Liver (tissue), 3 donors: Measurements from ENCODE around the gene GOLGA1.

ENCODE experiments used
- ATF3 ChIP-seq: IDR thresholded peaks from 2 replicates; pipeline ENCODE4 v1.6.1; 2016; ENCODE audit warnings: antibody characterized with exemption
- CTCF ChIP-seq: fragments of 150-350 bp; IDR thresholded peaks from 2 replicates; pipeline ENCODE4 v1.5.1; 2017; ENCODE audit warnings: improper control_type of control experiment, low read depth, low read length; ENCODE audit not compliant: missing input control
- EGR1 ChIP-seq, 2 donors: IDR thresholded peaks; 2 replicates each; pipeline ENCODE4 v1.6.1; 2016 to 2018; ENCODE audit warnings: antibody characterized with exemption in 2 of 2, low read depth in 2 of 2
- GABPA ChIP-seq, 2 donors: IDR thresholded peaks in 1 of 2; conservative IDR thresholded peaks in 1 of 2; 2 replicates each; pipeline ENCODE4 v1.6.1; 2016; ENCODE audit warnings: antibody characterized with exemption in 2 of 2, mild to moderate bottlenecking in 1 of 2, moderate library complexity in 1 of 2
- JUND ChIP-seq, 2 donors: IDR thresholded peaks; 2 replicates each; pipeline ENCODE4 v1.6.1; 2016; ENCODE audit warnings: antibody characterized with exemption in 2 of 2
- RAD21 ChIP-seq, 2 donors: IDR thresholded peaks; 2 replicates each; pipeline ENCODE4 v1.6.1; 2016; ENCODE audit warnings: antibody characterized with exemption in 2 of 2, mild to moderate bottlenecking in 2 of 2
- REST ChIP-seq: IDR thresholded peaks from 2 replicates; pipeline ENCODE4 v1.6.1; 2016; ENCODE audit warnings: antibody characterized with exemption, mild to moderate bottlenecking
- RXRA ChIP-seq, 2 donors: IDR thresholded peaks; 2 replicates each; pipeline ENCODE4 v1.6.1; 2017 to 2018; ENCODE audit warnings: antibody characterized with exemption in 2 of 2, mild to moderate bottlenecking in 1 of 2
- SP1 ChIP-seq: IDR thresholded peaks from 2 replicates; pipeline ENCODE4 v1.6.1; 2018; ENCODE audit warnings: antibody characterized with exemption, mild to moderate bottlenecking
- TAF1 ChIP-seq: conservative IDR thresholded peaks from 2 replicates; pipeline ENCODE4 v1.6.1; 2016; ENCODE audit warnings: antibody characterized with exemption, mild to moderate bottlenecking
- YY1 ChIP-seq: IDR thresholded peaks from 2 replicates; pipeline ENCODE4 v1.6.1; 2016; ENCODE audit warnings: antibody characterized with exemption, mild to moderate bottlenecking
- ZBTB33 ChIP-seq: IDR thresholded peaks from 2 replicates; pipeline ENCODE4 v1.6.1; 2016; ENCODE audit warnings: antibody characterized with exemption
- donor health status: healthy.
- donor health status: healthy.

- TF ChIP-seq EGR1 (IDR thresholded peaks at IDR 0.05; ENCODE audit: low read depth in 2 of 2): no peak
- TF ChIP-seq REST: no peak
- TF ChIP-seq CTCF: no peak
- no peak for TF ChIP-seq ZBTB33
- no peak for TF ChIP-seq RAD21 (IDR thresholded peaks at IDR 0.05)
- TF ChIP-seq TAF1: no peak
- no peak for TF ChIP-seq SP1
- no peak for TF ChIP-seq GABPA (IDR thresholded peaks at IDR 0.05 in 1 of 2, conservative IDR thresholded peaks at IDR 0.05 in 1 of 2)
- no peak for TF ChIP-seq YY1
- TF ChIP-seq ATF3: no peak
- no peak for TF ChIP-seq RXRA (IDR thresholded peaks at IDR 0.05)
- TF ChIP-seq JUND (IDR thresholded peaks at IDR 0.05): no peak
Measured at GRCh38 chr9:124886461-124886860, 54.4 kb downstream of the GOLGA1 start.
